HepG2 (cell line): ENCODE data around the gene CPEB3. TPM values are rescaled to one million over a fixed set of nuclear protein-coding genes. Genes with fewer than 3 reads are reported as not detected.

Source experiments
- ATAC-seq: fragments of 200-7000 bp; cut with Tn5 transposase; 3 replicates; pipeline ENCODE4 v1.9.1; 2020; ENCODE audit warnings: mild to moderate bottlenecking, moderate library complexity
- BruUV-seq: library from RNA; stranded (reverse); fragments of 400-500 nt; replicated peaks from 2 replicates; lab custom pipeline; 2021; lab: Mats Ljungman, UMichigan
- CTCF ChIA-PET: fragments of 300-600 bp; formaldehyde crosslinking; extraction: SDS; loops from one replicate; lab custom pipeline; 2021; ENCODE audit warnings: low total read pairs, inconsistent platforms, low intra/inter-chr PET ratio; lab: Yijun Ruan, JAX
- POLR2A ChIA-PET: fragments of 350-600 bp; sonication (Branson Sonifier 250); formaldehyde crosslinking; loops from one replicate; lab custom pipeline; 2020; ENCODE audit warnings: antibody characterized with exemption, inconsistent platforms; lab: Yijun Ruan, JAX
- DNase-seq: peaks from one replicate; pipeline ENCODE4 v3.0.0-alpha.2; 2015; ENCODE audit warnings: low spot score
- FAIRE-seq: peaks from 3 replicates; lab custom pipeline; 2011; peaks lifted over from hg19 to GRCh38; lab: Jason Lieb, UNC
- H2AFZ ChIP-seq: one replicate; pipeline ENCODE4 v1.6.1; 2011; ENCODE audit warnings: low read length, inconsistent platforms
- H3K27ac ChIP-seq: fragments of 300-600 bp; 3 replicates; pipeline ENCODE4 v1.8.0; 2011; ENCODE audit warnings: mixed run types, mild to moderate bottlenecking, mixed read lengths, low read length, inconsistent platforms; ENCODE audit not compliant: insufficient read depth; ENCODE audit errors: extremely low read length
- H3K27me3 ChIP-seq, 2 experiments: fragments of 200-600 bp in 1 of 2; 2 replicates in 1 of 2; 3 replicates in 1 of 2; pipeline versions ENCODE4 v1.6.0 to v1.8.0; 2011; ENCODE audit warnings: low read length in 2 of 2, mild to moderate bottlenecking in 2 of 2, moderate library complexity in 2 of 2, inconsistent platforms in 1 of 2; ENCODE audit not compliant: insufficient read depth in 2 of 2, control insufficient read depth in 1 of 2
- H3K36me3 ChIP-seq, 2 experiments: fragments of 200-600 bp in 1 of 2; replicated peaks in 1 of 2; 2 replicates in 1 of 2; 3 replicates in 1 of 2; pipeline versions ENCODE4 v1.5.1 to v1.8.0; 2011; ENCODE audit warnings: low read length in 2 of 2, inconsistent platforms in 1 of 2; ENCODE audit not compliant: insufficient read depth in 2 of 2, control insufficient read depth in 1 of 2
- H3K4me1 ChIP-seq: 2 replicates; pipeline ENCODE4 v1.5.1; 2012; ENCODE audit warnings: low read length, inconsistent platforms; ENCODE audit not compliant: insufficient read depth
- H3K4me2 ChIP-seq: 2 replicates; pipeline ENCODE4 v1.6.0; 2011; ENCODE audit warnings: low read depth, low read length, inconsistent platforms
- H3K4me3 ChIP-seq, 3 experiments: fragments of 200-600 bp in 1 of 3; sonication (generic), shearing (Covaris generic) in 1 of 3; replicated peaks in 1 of 3; 2 replicates each; pipeline ENCODE4 v1.5.1; 2011 to 2016; ENCODE audit warnings: low read length in 3 of 3, inconsistent platforms in 2 of 3, low read depth in 2 of 3, mild to moderate bottlenecking in 2 of 3, control low read depth in 1 of 3, mixed read lengths in 1 of 3; ENCODE audit not compliant: insufficient read depth in 1 of 3
- H3K79me2 ChIP-seq: one replicate; pipeline ENCODE4 v1.6.1; 2011; ENCODE audit warnings: low read length, inconsistent platforms; ENCODE audit not compliant: insufficient read depth
- H3K9ac ChIP-seq: 2 replicates; pipeline ENCODE4 v1.6.0; 2011; ENCODE audit warnings: mild to moderate bottlenecking, low read depth, low read length, inconsistent platforms; ENCODE audit not compliant: insufficient read depth
- H3K9me3 ChIP-seq: 2 replicates; pipeline ENCODE4 v1.5.1; 2012; ENCODE audit warnings: mild to moderate bottlenecking, low read length
- H4K20me1 ChIP-seq: 2 replicates; pipeline ENCODE4 v1.6.0; 2011; ENCODE audit warnings: inconsistent platforms, mild to moderate bottlenecking, low read length, moderate library complexity; ENCODE audit not compliant: insufficient read depth
- NCOA2 ChIP-seq: sonication (generic); formaldehyde crosslinking; IDR thresholded peaks from 2 replicates; pipeline ENCODE4 v1.8.0; 2022; ENCODE audit warnings: inconsistent platforms
- RAD21 ChIP-seq: fragments of 450-650 bp; formaldehyde crosslinking; IDR thresholded peaks from 2 replicates; pipeline ENCODE4 v1.5.0; 2020; ENCODE audit warnings: mild to moderate bottlenecking
- ZNF121 ChIP-seq: sonication (generic); formaldehyde crosslinking; IDR thresholded peaks from 2 replicates; pipeline ENCODE4 v1.5.0; 2020; ENCODE audit warnings: mild to moderate bottlenecking, missing genetic modification reagents
- ZNF546 ChIP-seq: sonication (generic); formaldehyde crosslinking; conservative IDR thresholded peaks from 2 replicates; pipeline ENCODE4 v1.8.1; 2023; ENCODE audit warnings: mild to moderate bottlenecking, missing genetic modification reagents
- WGBS: methylation state at CpG from one replicate; pipeline ENCODE4 v1.1.6; 2017; ENCODE audit warnings: low lambda C conversion rate; 5-methylcytosine and 5-hydroxymethylcytosine counted together
- in situ Hi-C: cut with HindIII; loops from 2 replicates; pipeline ENCODE4 v1.10.0; 2017; ENCODE audit warnings: low pct_unique_long_range_greater_than_20kb; ENCODE audit not compliant: extremely low pct_ligation_motif_present
- intact Hi-C: fragments of 100-400 bp; cut with micrococcal nuclease; formaldehyde crosslinking; loops from one replicate; pipeline ENCODE4 v1.10.0; 2022; ENCODE audit not compliant: unreplicated experiment
- polyA plus RNA-seq, 8 experiments: library from polyadenylated mRNA; depleted of rRNA in 3 of 8; stranded (reverse) in 7 of 8; unstranded in 1 of 8; fragments of >200 nt; fragmentation: Illumina TruSeq in 4 of 8; extraction: Trizol in 4 of 8; gene quantifications; 2 replicates each; pipeline versions ENCODE4 v1.2.1 to v1.2.3, GENCODE V29; 2011 to 2016; ENCODE audit warnings: low read depth in 4 of 8, missing spikeins in 1 of 8, mixed read lengths in 1 of 8; ENCODE audit not compliant: insufficient read depth in 1 of 8
- total RNA-seq, 5 experiments: library from RNA; depleted of rRNA; stranded (reverse); fragments of >200 nt; fragmentation: Illumina TruSeq; extraction: Trizol; gene quantifications; 2 replicates each; pipeline ENCODE4 v1.2.3, GENCODE V29; 2016; ENCODE audit warnings: low read depth in 1 of 5
- TF ChIP-seq, protein P1 (sequence below): sonication (generic); formaldehyde crosslinking; IDR thresholded peaks from 2 replicates; pipeline ENCODE4 v1.4.0; 2020; ENCODE audit warnings: low read depth, missing genetic modification reagents
- TF ChIP-seq, protein P2 (sequence below): sonication (generic); formaldehyde crosslinking; IDR thresholded peaks from 2 replicates; pipeline ENCODE4 v1.4.0; 2020; ENCODE audit warnings: missing genetic modification reagents

CPEB3 gene
- total and polyA plus RNA-seq, 2 of the 13 experiments (the other 11 are each of a cell fraction or from before 2014, with no cell fraction given): 0.66 to 0.70 TPM

DNA sequence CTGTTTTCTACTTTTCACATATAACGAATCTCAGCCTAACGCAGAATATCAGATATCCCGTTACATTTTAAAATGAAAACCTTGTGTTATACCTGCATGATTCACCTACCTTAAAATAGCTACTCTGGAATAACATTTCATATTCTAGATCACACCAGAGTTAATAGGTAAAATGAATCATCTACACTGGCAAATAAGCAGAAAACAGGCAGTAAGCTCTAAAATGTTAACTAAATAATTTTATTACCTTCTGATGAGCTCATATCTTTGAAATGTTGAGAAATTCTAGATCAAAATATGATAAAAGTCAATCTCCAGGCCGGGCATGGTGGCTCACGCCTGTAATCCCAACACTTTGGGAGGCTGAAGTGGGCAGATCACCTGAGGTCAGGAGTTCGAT lies 71.3 kb downstream of the CPEB3 start:
- no peak overlapping the region for H3K4me3 ChIP-seq
- peaks cover 0 to 2% of the 10 kb centered on the region in 2 experiments; a peak in 1 of 5 replicates for H3K36me3 ChIP-seq
- TF ChIP-seq, protein P1, sequence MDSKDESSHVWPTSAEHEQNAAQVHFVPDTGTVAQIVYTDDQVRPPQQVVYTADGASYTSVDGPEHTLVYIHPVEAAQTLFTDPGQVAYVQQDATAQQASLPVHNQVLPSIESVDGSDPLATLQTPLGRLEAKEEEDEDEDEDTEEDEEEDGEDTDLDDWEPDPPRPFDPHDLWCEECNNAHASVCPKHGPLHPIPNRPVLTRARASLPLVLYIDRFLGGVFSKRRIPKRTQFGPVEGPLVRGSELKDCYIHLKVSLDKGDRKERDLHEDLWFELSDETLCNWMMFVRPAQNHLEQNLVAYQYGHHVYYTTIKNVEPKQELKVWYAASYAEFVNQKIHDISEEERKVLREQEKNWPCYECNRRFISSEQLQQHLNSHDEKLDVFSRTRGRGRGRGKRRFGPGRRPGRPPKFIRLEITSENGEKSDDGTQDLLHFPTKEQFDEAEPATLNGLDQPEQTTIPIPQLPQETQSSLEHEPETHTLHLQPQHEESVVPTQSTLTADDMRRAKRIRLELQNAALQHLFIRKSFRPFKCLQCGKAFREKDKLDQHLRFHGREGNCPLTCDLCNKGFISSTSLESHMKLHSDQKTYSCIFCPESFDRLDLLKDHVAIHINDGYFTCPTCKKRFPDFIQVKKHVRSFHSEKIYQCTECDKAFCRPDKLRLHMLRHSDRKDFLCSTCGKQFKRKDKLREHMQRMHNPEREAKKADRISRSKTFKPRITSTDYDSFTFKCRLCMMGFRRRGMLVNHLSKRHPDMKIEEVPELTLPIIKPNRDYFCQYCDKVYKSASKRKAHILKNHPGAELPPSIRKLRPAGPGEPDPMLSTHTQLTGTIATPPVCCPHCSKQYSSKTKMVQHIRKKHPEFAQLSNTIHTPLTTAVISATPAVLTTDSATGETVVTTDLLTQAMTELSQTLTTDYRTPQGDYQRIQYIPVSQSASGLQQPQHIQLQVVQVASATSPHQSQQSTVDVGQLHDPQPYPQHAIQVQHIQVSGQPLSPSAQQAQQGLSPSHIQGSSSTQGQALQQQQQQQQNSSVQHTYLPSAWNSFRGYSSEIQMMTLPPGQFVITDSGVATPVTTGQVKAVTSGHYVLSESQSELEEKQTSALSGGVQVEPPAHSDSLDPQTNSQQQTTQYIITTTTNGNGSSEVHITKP (CRISPR knock-in tag): no peak
- TF ChIP-seq ZNF121 (CRISPR knock-in tag) (no peak), RAD21 (CRISPR knock-in tag) (no peak), ZNF546 (CRISPR knock-in tag) (no peak), NCOA2 (CRISPR knock-in tag) (no peak)
- TF ChIP-seq, protein P2, sequence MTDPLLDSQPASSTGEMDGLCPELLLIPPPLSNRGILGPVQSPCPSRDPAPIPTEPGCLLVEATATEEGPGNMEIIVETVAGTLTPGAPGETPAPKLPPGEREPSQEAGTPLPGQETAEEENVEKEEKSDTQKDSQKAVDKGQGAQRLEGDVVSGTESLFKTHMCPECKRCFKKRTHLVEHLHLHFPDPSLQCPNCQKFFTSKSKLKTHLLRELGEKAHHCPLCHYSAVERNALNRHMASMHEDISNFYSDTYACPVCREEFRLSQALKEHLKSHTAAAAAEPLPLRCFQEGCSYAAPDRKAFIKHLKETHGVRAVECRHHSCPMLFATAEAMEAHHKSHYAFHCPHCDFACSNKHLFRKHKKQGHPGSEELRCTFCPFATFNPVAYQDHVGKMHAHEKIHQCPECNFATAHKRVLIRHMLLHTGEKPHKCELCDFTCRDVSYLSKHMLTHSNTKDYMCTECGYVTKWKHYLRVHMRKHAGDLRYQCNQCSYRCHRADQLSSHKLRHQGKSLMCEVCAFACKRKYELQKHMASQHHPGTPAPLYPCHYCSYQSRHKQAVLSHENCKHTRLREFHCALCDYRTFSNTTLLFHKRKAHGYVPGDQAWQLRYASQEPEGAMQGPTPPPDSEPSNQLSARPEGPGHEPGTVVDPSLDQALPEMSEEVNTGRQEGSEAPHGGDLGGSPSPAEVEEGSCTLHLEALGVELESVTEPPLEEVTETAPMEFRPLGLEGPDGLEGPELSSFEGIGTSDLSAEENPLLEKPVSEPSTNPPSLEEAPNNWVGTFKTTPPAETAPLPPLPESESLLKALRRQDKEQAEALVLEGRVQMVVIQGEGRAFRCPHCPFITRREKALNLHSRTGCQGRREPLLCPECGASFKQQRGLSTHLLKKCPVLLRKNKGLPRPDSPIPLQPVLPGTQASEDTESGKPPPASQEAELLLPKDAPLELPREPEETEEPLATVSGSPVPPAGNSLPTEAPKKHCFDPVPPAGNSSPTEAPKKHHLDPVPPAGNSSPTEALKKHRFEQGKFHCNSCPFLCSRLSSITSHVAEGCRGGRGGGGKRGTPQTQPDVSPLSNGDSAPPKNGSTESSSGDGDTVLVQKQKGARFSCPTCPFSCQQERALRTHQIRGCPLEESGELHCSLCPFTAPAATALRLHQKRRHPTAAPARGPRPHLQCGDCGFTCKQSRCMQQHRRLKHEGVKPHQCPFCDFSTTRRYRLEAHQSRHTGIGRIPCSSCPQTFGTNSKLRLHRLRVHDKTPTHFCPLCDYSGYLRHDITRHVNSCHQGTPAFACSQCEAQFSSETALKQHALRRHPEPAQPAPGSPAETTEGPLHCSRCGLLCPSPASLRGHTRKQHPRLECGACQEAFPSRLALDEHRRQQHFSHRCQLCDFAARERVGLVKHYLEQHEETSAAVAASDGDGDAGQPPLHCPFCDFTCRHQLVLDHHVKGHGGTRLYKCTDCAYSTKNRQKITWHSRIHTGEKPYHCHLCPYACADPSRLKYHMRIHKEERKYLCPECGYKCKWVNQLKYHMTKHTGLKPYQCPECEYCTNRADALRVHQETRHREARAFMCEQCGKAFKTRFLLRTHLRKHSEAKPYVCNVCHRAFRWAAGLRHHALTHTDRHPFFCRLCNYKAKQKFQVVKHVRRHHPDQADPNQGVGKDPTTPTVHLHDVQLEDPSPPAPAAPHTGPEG: no peak
- in situ Hi-C loops: no loop called here
- no peaks in the 10 kb centered on the region for H3K27me3 ChIP-seq
- H4K20me1 ChIP-seq: no peaks in the 10 kb centered on the region
- no peak for DNase-seq
- ChIA-PET POLR2A (no interaction called here), CTCF (no interaction called here)
- H3K4me2 ChIP-seq: no peak overlapping the region
- no peak overlapping the region for H3K9ac ChIP-seq
- no peaks in the 10 kb centered on the region for H3K79me2 ChIP-seq
- no peak overlapping the region for H3K27ac ChIP-seq
- H3K4me1 ChIP-seq: no peaks in the 10 kb centered on the region
- intact Hi-C loops: no loop called here
- H3K9me3 ChIP-seq: no peaks in the 10 kb centered on the region
- no TSS peak for BruUV-seq
- WGBS: 93% methylated on average over 6 of the region's 6 CpGs
- no peak for FAIRE-seq
- ATAC-seq: no peak
- H2AFZ ChIP-seq: no peak overlapping the region
